Measurements from ENCODE around the gene INTS3. TPM values are rescaled to one million over a fixed set of nuclear protein-coding genes. Genes with fewer than 3 reads are reported as not detected.

Gene INTS3
- total and polyA plus RNA-seq, 2 of the 8 experiments (the other 6 are each of a cell fraction or from before 2014, with no cell fraction given) = 66.8 to 93.2 TPM

DNA sequence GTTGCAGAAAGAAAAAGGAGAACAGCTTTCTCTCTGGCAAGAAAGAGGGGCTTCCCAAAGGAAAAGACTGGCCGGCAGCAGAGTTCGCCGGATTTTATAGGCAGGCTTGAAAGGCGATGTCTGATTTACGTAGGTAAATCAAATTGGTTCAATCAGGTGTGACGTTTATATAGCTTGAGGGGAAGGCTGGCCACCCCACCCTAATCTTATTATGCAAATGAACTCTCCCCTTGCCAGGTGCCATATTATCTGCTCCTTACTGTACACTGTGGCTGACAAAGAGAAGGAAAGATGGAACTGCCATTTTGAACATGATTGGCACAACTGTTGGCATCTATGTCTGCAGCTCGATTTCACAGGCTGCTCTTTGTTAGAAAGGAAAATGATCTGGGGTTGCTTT lies 16.8 kb upstream of the INTS3 start (continued):
- no peak for TF ChIP-seq CHD7 (IDR thresholded peaks at IDR 0.05; ENCODE audit: insufficient replicate concordance, low read length)

All from H1 (cell line).